ENCODE measurements around the gene HMG20A. TPM values are rescaled to one million over a fixed set of nuclear protein-coding genes. Genes with fewer than 3 reads are reported as not detected.

HMG20A gene
- total and polyA plus RNA-seq, 12 donors = 14.0 to 57.2 (median 38.9) TPM

DNA sequence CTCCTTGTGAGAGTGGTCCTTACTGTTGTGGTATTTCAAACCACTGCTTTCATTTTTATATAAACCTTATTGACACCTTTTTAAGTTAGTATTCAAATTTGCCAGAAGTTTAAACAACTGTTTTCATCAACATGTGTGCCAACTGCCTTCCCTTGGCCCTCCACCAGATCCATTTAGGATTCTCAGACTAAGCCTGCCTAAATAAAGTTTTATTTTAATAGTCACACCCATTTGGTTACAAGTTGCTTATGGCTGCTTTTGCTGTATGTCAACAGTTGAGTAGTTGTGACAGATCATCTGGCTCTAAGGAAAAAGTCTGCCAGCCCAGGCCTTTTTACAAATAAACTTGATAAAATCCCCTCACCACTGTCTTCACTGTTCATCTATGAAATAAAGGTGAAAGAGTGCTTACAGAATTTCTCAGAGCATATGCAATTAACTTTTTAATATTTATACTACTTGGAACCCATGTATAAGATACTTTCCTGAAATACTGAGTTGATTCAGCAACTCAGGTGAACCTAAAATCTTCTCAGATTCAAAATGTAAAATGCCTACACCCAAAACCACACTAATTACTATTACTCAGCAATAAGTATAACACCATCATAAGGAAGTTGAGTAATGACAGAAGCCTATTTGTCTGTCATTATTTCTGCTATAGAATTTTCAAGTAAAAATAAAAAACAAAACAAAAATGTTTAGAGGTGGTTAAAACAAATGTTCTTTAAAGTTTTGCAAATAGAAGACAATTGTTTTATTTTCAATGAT, 35.9 kb upstream of the HMG20A start:
- Histone ChIP-seq H3K9me3 (replicated peaks in 1 of 3) (no peaks in the 10 kb centered on the region), H3K4me1 (replicated peaks in 1 of 2) (peaks cover 0 to 8% of the 10 kb centered on the region in 2 donors), H3K36me3 (replicated peaks in 1 of 2) (no peaks in the 10 kb centered on the region), H3K4me3 (no peak overlapping the region), H3K27ac (no peak overlapping the region), H3K27me3 (no peaks in the 10 kb centered on the region)
- intact Hi-C loops (cut with DNase I) = no loop called here
- no peak for DNase-seq
- TF ChIP-seq POLR2A (IDR thresholded peaks at IDR 0.05) = no peak
- TF ChIP-seq, protein P1, sequence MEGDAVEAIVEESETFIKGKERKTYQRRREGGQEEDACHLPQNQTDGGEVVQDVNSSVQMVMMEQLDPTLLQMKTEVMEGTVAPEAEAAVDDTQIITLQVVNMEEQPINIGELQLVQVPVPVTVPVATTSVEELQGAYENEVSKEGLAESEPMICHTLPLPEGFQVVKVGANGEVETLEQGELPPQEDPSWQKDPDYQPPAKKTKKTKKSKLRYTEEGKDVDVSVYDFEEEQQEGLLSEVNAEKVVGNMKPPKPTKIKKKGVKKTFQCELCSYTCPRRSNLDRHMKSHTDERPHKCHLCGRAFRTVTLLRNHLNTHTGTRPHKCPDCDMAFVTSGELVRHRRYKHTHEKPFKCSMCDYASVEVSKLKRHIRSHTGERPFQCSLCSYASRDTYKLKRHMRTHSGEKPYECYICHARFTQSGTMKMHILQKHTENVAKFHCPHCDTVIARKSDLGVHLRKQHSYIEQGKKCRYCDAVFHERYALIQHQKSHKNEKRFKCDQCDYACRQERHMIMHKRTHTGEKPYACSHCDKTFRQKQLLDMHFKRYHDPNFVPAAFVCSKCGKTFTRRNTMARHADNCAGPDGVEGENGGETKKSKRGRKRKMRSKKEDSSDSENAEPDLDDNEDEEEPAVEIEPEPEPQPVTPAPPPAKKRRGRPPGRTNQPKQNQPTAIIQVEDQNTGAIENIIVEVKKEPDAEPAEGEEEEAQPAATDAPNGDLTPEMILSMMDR (IDR thresholded peaks at IDR 0.05) = no peak

DNA sequence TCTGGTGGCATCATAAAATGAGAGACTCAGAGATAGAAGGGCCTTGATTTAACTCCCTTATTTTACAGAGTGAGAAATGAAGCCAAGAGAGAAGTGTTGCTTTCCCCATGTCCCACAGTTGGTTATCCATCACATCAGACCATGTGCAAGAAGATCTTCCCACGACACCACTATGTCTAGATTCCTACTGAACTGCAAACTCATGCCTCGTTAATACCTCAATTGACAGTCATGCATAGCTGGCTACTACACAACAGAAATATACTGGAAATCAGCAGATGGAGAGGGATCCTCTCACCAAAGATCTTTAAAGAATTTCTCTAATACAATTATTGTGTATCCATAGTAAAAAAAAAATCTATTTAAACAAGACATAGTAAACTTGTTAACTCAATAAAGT, 34.1 kb upstream of the HMG20A start:
- no peaks in the 10 kb centered on the region for H3K36me3 ChIP-seq (replicated peaks in 1 of 2)
- no peak for DNase-seq
- no peaks in the 10 kb centered on the region for H3K27me3 ChIP-seq
- H3K4me1 ChIP-seq (replicated peaks in 1 of 2) = peaks cover 4 to 22% of the 10 kb centered on the region in 2 donors
- no peak for TF ChIP-seq POLR2A (IDR thresholded peaks at IDR 0.05)
- TF ChIP-seq, protein P1 (IDR thresholded peaks at IDR 0.05) = no peak
- no peak overlapping the region for H3K4me3 ChIP-seq
- H3K9me3 ChIP-seq (replicated peaks in 1 of 3) = no peaks in the 10 kb centered on the region
- 89 to 100% (median 95%) methylated on average over 2 of the region's 2 CpGs for WGBS, 4 donors
- intact Hi-C loops (cut with DNase I) = no loop called here
- H3K27ac ChIP-seq = no peak overlapping the region

DNA sequence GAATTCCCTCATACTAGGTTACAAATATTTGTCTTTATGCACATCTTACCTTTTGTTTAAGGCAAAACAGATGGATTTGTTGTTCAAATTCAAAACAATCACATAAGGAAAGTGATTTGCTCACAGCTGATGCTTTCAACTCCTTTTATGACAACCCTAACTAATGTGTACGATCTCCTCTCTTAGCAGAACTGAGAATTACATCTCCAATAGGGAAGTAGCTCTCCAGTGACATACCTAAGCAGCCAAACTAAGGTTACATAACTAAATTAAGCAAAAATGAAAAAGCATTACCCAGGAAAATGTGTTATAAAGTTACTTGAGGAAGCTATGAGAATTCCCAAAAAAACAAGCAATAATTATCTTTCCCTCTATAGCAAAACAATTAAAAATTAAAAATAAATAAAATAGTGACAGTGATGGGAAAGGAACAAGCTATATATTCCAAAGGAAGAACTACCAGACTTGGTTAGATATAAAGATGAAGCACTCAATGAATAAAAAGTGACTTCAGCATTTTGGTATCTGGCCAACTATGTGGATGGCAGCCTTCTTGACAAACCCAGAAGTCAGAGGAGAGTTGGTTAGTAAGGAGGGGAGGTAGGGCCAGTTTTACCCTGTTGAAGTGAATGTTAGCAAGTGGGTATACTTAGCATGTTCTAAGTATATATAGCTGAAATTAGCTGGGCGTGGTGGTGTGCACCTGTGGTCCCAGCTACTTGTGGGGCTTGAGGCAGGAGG, 33.2 kb upstream of the HMG20A start:
- intact Hi-C loops (cut with DNase I) = no loop called here
- DNase-seq = no peak
- Histone ChIP-seq H3K4me1 (replicated peaks in 1 of 2) (peaks cover 4 to 24% of the 10 kb centered on the region in 2 donors), H3K27me3 (no peaks in the 10 kb centered on the region), H3K4me3 (no peak overlapping the region), H3K27ac (no peak overlapping the region), H3K36me3 (replicated peaks in 1 of 2) (no peaks in the 10 kb centered on the region), H3K9me3 (replicated peaks in 1 of 3) (no peaks in the 10 kb centered on the region)
- WGBS, 4 donors = 88 to 95% (median 90%) methylated on average over 2 of the region's 2 CpGs
- TF ChIP-seq POLR2A (IDR thresholded peaks at IDR 0.05) = no peak

DNA sequence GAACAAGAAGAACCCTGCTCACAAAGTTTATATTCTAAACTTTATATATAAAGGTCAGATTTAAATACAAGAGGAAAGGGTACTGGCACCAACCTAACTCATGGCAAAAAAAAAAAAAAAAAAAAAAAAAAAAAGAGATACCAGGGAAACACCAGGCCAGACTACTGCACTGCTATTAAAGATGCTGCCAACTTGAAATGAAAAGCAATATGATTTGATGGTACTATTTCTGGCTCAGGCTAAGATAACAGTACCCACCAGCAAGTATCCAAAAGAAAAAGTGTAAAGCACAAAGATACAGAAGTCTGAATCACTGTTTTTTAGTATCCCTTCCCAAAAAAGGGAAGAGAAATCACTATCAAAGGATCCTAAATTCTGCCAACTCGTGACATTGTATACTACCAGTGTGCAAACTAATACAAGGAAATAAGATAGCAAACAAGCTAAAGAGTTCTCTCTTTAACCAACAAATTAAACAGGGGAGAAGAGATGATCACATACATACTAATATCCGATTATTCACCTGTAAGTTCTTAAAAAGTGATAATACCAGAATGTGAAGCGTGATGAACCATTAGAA, 29.2 kb upstream of the HMG20A start:
- no peak for TF ChIP-seq POLR2A (IDR thresholded peaks at IDR 0.05)
- TF ChIP-seq, protein P1 (IDR thresholded peaks at IDR 0.05) = no peak
- Histone ChIP-seq H3K36me3 (replicated peaks in 1 of 2) (no peaks in the 10 kb centered on the region), H3K4me1 (replicated peaks in 1 of 2) (peaks cover 4 to 18% of the 10 kb centered on the region in 2 donors), H3K27ac (no peak overlapping the region), H3K9me3 (replicated peaks in 1 of 3) (peaks cover 0 to 6% (median 5%) of the 10 kb centered on the region in 3 donors), H3K4me3 (no peak overlapping the region), H3K27me3 (no peaks in the 10 kb centered on the region)
- DNase-seq = no peak
- 86 to 92% (median 91%) methylated on average over 3 of the region's 3 CpGs for WGBS, 4 donors
- intact Hi-C loops (cut with DNase I) = no loop called here

Data from adrenal gland (tissue), 12 donors.